ENCODE data around the gene CAT.

Gene CAT

DNA sequence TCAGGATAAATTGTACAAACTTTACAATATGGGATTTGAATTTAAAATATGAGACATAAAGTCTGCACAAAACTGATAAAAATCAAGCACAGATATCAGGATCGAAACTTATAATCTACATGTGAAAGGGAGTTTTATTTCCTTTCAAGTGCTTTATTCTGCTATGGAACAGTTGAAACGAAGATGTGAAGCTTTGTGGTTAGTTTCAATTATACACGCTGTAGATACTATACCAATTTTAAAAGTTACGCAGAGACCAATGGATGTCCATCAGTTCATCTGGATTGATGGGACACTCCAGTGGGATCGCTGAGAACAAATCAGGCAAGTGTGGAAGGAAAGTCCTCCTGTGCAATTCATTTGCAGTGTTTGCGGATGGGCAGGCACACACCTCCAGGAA lies 34.5 kb upstream of the CAT start:
- H3K4me1 ChIP-seq (ENCODE audit: insufficient read depth, insufficient read length): no peaks in the 10 kb centered on the region

DNA sequence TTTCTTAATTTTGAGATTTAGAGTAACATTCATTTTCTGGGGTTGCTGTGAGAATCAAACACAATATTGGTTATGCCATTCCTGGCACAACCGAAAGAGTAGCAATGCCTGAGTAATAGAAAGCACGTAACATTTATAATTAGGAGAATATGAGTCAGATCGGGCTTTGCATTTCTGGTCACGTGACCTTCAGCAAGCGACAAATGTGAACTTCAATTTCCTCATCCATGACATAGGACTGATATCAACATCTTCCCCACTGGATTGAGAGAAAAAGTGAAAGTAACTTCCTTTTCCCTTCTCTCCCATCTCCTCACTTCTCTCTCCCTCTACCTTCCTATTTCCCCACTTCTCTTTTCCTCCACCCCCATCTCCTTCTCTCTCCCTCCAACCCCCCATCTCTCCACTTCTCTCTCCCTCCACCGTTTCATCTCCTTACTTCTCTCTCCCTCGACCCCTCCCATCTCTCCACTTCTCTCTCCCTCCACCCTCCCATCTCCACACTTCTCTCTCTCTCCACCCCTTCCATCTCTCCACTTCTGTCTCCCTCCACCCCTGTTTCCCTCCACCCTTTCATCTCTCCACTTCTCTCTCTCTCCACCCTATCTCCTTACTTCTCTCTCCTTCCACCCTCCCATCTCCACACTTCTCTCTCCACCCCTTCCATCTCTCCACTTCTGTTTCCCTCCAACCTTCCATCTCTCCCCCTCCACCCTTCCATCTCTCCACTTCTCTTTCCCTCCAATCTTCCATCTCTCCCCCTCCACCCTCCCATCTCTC lies 33.5 kb upstream of the CAT start:
- Histone ChIP-seq H3K27me3 (ENCODE audit: insufficient read depth, insufficient read length) (no peaks in the 10 kb centered on the region), H3K4me3 (ENCODE audit: insufficient read length, low read depth) (no peak overlapping the region), H3K4me1 (ENCODE audit: insufficient read depth, insufficient read length) (no peaks in the 10 kb centered on the region), H3K36me3 (ENCODE audit: insufficient read depth, insufficient read length, low read length) (no peaks in the 10 kb centered on the region), H3K9me3 (ENCODE audit: insufficient read depth, low read length) (no peaks in the 10 kb centered on the region), H3K9ac (ENCODE audit: insufficient read length, low read depth) (no peak overlapping the region)
- DNase-seq (ENCODE audit: low read depth, low spot score): no peak
- no peak for TF ChIP-seq YY1 (IDR thresholded peaks at IDR 0.05; ENCODE audit: insufficient read depth, insufficient read length)
- no peak for TF ChIP-seq ZNF274 (IDR thresholded peaks at IDR 0.05; ENCODE audit: low read depth, low read length)
- no peak for TF ChIP-seq SUZ12 (IDR thresholded peaks at IDR 0.05; ENCODE audit: extremely low read depth, insufficient read depth, insufficient read length)

More for the DNA sequence above, 34.5 kb upstream of the CAT start:
- DNase-seq (ENCODE audit: low read depth, low spot score): no peak
- H3K9me3 ChIP-seq (ENCODE audit: insufficient read depth, low read length): 0 out of 2 replicates have a peak, but pooled peaks cover 5% of the 10 kb centered on the region
- H3K9ac ChIP-seq (ENCODE audit: insufficient read length, low read depth): no peak overlapping the region
- TF ChIP-seq ZNF274 (IDR thresholded peaks at IDR 0.05; ENCODE audit: low read depth, low read length) (no peak), SUZ12 (IDR thresholded peaks at IDR 0.05; ENCODE audit: extremely low read depth, insufficient read depth, insufficient read length) (no peak), YY1 (IDR thresholded peaks at IDR 0.05; ENCODE audit: insufficient read depth, insufficient read length) (no peak)
- no peak overlapping the region for H3K4me3 ChIP-seq (ENCODE audit: insufficient read length, low read depth)
- H3K36me3 ChIP-seq (ENCODE audit: insufficient read depth, insufficient read length, low read length): no peaks in the 10 kb centered on the region
- no peaks in the 10 kb centered on the region for H3K27me3 ChIP-seq (ENCODE audit: insufficient read depth, insufficient read length)

DNA sequence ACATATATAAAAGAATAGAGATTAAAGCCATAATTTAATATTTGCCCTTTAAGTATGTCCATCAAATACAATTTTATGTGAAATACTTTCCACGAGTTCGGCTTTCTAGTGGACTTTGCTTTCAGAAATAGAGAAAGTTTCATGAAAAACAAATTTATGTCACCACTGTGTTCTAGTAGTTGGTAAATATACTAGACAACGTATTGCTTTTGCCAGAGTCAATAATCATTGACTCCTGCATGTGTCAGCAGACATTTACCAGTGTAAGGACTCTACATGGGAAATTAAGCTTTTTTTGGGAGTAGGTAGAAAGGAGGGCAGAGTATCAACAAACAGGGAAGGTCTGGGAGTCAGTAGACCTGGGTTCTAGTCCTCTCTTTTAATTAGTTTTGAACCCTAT lies 32.3 kb upstream of the CAT start:
- no peak for TF ChIP-seq ZNF274 (IDR thresholded peaks at IDR 0.05; ENCODE audit: low read depth, low read length)
- TF ChIP-seq SUZ12 (IDR thresholded peaks at IDR 0.05; ENCODE audit: extremely low read depth, insufficient read depth, insufficient read length): no peak
- TF ChIP-seq YY1 (IDR thresholded peaks at IDR 0.05; ENCODE audit: insufficient read depth, insufficient read length): no peak
- no peaks in the 10 kb centered on the region for H3K9me3 ChIP-seq (ENCODE audit: insufficient read depth, low read length)
- no peak for DNase-seq (ENCODE audit: low read depth, low spot score)
- no peaks in the 10 kb centered on the region for H3K27me3 ChIP-seq (ENCODE audit: insufficient read depth, insufficient read length)
- no peaks in the 10 kb centered on the region for H3K36me3 ChIP-seq (ENCODE audit: insufficient read depth, insufficient read length, low read length)
- no peak overlapping the region for H3K4me3 ChIP-seq (ENCODE audit: insufficient read length, low read depth)
- H3K9ac ChIP-seq (ENCODE audit: insufficient read length, low read depth): no peak overlapping the region
- no peaks in the 10 kb centered on the region for H3K4me1 ChIP-seq (ENCODE audit: insufficient read depth, insufficient read length)

DNA sequence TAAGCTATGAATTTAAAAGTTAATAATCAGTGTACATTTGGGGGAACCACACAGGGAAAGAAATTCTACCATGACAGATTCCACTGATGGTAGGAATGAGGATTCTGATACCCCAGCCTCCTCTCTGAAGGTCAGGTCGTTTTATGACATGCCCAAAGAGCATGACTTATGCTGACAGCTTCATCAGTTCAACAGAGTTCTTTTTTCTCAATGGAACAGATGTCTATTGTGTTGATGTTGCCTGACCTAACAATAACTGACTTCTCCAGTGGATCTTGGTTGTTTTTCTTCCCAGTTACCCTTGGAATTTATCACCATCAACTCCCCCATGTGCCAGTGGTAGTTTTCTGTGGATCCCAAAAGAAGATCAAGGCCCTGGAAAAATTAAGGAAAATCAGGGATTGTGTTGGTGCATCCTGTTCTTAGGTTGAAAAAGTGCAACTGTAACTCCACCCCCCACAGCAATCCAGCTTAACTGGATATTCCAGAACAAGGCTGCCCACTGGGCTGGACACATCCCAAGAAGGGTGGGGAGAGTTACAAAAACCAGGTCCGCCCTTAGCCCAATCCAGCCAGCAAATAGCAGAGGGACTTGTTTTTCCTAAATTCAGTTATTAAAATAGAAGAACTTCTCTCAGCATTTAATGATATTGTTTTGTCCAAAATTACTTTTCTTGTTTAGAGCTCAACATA lies 31.5 kb upstream of the CAT start:
- no peak for TF ChIP-seq YY1 (IDR thresholded peaks at IDR 0.05; ENCODE audit: insufficient read depth, insufficient read length)
- TF ChIP-seq SUZ12 (IDR thresholded peaks at IDR 0.05; ENCODE audit: extremely low read depth, insufficient read depth, insufficient read length): no peak
- no peak for TF ChIP-seq ZNF274 (IDR thresholded peaks at IDR 0.05; ENCODE audit: low read depth, low read length)
- Histone ChIP-seq H3K9me3 (ENCODE audit: insufficient read depth, low read length) (no peaks in the 10 kb centered on the region), H3K36me3 (ENCODE audit: insufficient read depth, insufficient read length, low read length) (no peaks in the 10 kb centered on the region), H3K9ac (ENCODE audit: insufficient read length, low read depth) (no peak overlapping the region), H3K4me3 (ENCODE audit: insufficient read length, low read depth) (no peak overlapping the region), H3K4me1 (ENCODE audit: insufficient read depth, insufficient read length) (no peaks in the 10 kb centered on the region), H3K27me3 (ENCODE audit: insufficient read depth, insufficient read length) (no peaks in the 10 kb centered on the region)
- DNase-seq (ENCODE audit: low read depth, low spot score): no peak

DNA sequence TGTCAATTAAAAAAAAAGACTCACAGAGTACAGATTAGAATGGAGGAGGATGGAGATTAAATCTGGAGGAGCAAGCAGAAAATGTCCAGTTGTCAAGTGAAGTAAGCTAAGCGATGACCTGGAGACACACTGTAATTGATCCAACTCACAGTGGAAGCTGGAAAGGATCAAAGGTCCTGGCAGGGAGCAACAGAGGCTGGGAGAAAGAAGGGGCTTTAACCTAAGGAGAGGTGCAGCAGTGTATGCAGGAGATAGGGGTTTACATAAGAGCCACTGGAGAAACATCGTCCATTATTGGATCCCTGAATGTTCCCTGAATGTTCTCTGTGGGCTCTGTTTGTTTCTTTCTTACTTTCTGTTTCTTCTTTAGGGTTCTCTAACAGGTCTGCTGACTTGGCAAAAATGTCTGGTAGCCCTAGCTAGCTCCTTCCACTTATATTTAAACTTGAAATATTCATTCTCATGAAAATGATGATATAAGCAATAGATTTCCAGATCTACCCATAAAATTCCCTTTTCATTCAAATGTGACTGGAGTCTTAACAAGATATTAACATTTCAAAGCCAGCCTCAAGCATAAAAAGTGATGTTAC lies 30.1 kb upstream of the CAT start:
- Histone ChIP-seq H3K36me3 (ENCODE audit: insufficient read depth, insufficient read length, low read length) (no peaks in the 10 kb centered on the region), H3K27me3 (ENCODE audit: insufficient read depth, insufficient read length) (no peaks in the 10 kb centered on the region), H3K4me3 (ENCODE audit: insufficient read length, low read depth) (no peak overlapping the region)

DNA sequence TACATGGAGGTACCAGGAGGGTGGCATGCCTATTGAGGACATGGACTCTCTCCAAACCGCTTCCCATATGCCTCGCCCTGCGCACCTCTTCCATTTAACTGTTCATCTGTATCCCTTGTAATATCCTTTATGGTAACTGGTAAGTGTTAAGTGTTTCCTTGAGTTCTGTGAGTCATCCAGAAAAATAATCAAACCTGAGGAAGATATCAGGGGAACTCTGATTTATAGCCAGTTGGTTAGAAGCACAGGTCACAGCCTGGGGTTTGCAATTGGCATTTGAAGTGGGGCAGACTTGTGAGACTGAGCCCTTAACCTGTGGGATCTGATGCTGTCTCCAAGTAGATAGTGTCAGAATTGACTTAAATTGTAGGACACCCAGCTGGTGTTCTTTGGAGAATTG lies 27.6 kb upstream of the CAT start:
- Histone ChIP-seq H3K4me1 (ENCODE audit: insufficient read depth, insufficient read length) (no peaks in the 10 kb centered on the region), H3K4me3 (ENCODE audit: insufficient read length, low read depth) (no peak overlapping the region), H3K9me3 (ENCODE audit: insufficient read depth, low read length) (peaks cover 16% of the 10 kb centered on the region), H3K27me3 (ENCODE audit: insufficient read depth, insufficient read length) (no peaks in the 10 kb centered on the region), H3K9ac (ENCODE audit: insufficient read length, low read depth) (no peak overlapping the region), H3K36me3 (ENCODE audit: insufficient read depth, insufficient read length, low read length) (no peaks in the 10 kb centered on the region)
- DNase-seq (ENCODE audit: low read depth, low spot score): no peak
- TF ChIP-seq SUZ12 (IDR thresholded peaks at IDR 0.05; ENCODE audit: extremely low read depth, insufficient read depth, insufficient read length) (no peak), YY1 (IDR thresholded peaks at IDR 0.05; ENCODE audit: insufficient read depth, insufficient read length) (no peak), ZNF274 (IDR thresholded peaks at IDR 0.05; ENCODE audit: low read depth, low read length) (no peak)

More for the DNA sequence above, 30.1 kb upstream of the CAT start:
- DNase-seq (ENCODE audit: low read depth, low spot score): no peak
- H3K4me1 ChIP-seq (ENCODE audit: insufficient read depth, insufficient read length): no peaks in the 10 kb centered on the region
- TF ChIP-seq SUZ12 (IDR thresholded peaks at IDR 0.05; ENCODE audit: extremely low read depth, insufficient read depth, insufficient read length): no peak
- TF ChIP-seq YY1 (IDR thresholded peaks at IDR 0.05; ENCODE audit: insufficient read depth, insufficient read length): no peak
- no peak for TF ChIP-seq ZNF274 (IDR thresholded peaks at IDR 0.05; ENCODE audit: low read depth, low read length)
- H3K9me3 ChIP-seq (ENCODE audit: insufficient read depth, low read length): peaks cover 13% of the 10 kb centered on the region
- no peak overlapping the region for H3K9ac ChIP-seq (ENCODE audit: insufficient read length, low read depth)

DNA sequence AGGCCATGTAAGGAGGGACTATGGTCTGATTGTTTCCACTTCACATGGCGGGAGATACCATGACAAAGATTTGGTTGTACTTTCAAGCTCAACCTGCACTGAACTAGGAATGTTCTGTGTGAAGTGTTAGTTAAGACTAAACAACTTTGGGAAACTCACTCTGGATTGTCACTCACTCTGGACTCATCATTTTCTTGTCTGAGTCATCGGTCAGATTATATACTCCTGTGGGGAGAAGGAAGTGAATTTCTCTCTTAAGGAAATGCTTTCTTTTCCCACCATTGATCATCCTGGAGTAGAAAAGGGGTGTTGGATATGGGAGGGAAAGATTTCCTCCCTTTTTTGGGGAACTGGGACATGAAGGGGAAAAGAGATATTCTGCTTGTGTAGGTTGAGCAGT lies 26.9 kb upstream of the CAT start:
- Histone ChIP-seq H3K4me3 (ENCODE audit: insufficient read length, low read depth) (no peak overlapping the region), H3K36me3 (ENCODE audit: insufficient read depth, insufficient read length, low read length) (no peaks in the 10 kb centered on the region), H3K9ac (ENCODE audit: insufficient read length, low read depth) (no peak overlapping the region), H3K4me1 (ENCODE audit: insufficient read depth, insufficient read length) (no peaks in the 10 kb centered on the region), H3K27me3 (ENCODE audit: insufficient read depth, insufficient read length) (no peaks in the 10 kb centered on the region), H3K9me3 (ENCODE audit: insufficient read depth, low read length) (peaks cover 16% of the 10 kb centered on the region)
- TF ChIP-seq ZNF274 (IDR thresholded peaks at IDR 0.05; ENCODE audit: low read depth, low read length): no peak
- no peak for TF ChIP-seq YY1 (IDR thresholded peaks at IDR 0.05; ENCODE audit: insufficient read depth, insufficient read length)
- no peak for TF ChIP-seq SUZ12 (IDR thresholded peaks at IDR 0.05; ENCODE audit: extremely low read depth, insufficient read depth, insufficient read length)
- DNase-seq (ENCODE audit: low read depth, low spot score): no peak

Measured in NT2/D1 (cell line).